ENCODE results near the gene NAA50. TPM values are rescaled to one million over a fixed set of nuclear protein-coding genes. Genes with fewer than 3 reads are reported as not detected.

The NAA50 gene
- polyA plus RNA-seq, 6 donors from 2014 or later: 65.5 to 103 (median 87.5) TPM

Other genes with a start within 250 kb of the NAA50 start
- 1 to 10 TPM; 3.3 to 7.4 (median 6.1) TPM for gene SPICE1, start 231.1 kb downstream of the NAA50 start, polyA plus RNA-seq (ENCODE audit: low read depth in 6 of 6)
- 100 to 1,000 TPM in 1 of 6 donors, 10 to 100 TPM in 5; 34.9 to 116 (median 54.8) TPM for gene SIDT1, start 213.7 kb downstream of the NAA50 start, polyA plus RNA-seq (ENCODE audit: low read depth in 6 of 6)
- gene USF3, start 49.6 kb downstream of the NAA50 start, polyA plus RNA-seq (ENCODE audit: low read depth in 6 of 6): 10 to 100 TPM in 5 of 6 donors, 1 to 10 TPM in 1; 9.3 to 19.3 (median 12.7) TPM
- 10 to 100 TPM; 42.2 to 55.1 (median 52.2) TPM for gene ATP6V1A, start 786 bp upstream of the NAA50 start, polyA plus RNA-seq (ENCODE audit: low read depth in 6 of 6)
- gene GRAMD1C, start 92.5 kb upstream of the NAA50 start, polyA plus RNA-seq (ENCODE audit: low read depth in 6 of 6): 1 to 10 TPM; 1.8 to 7.4 (median 4.2) TPM
- gene ZDHHC23, start 201.8 kb upstream of the NAA50 start, polyA plus RNA-seq (ENCODE audit: low read depth in 6 of 6): 1 to 10 TPM; 1.1 to 9.1 (median 6.7) TPM

Measured in naive B cell (primary cell).